Stimulated activated CD8-positive, alpha-beta memory T cell treated with anti-CD3 and anti-CD28 coated beads, Interleukin-7, amount 100 ng/mL, for 1 hour (primary cell): ENCODE measurements around the gene OGFR.
A peak's percentile ranks its signal among the peaks of the same experiment; 100 is the strongest.

Source experiments
- DNase-seq, 2 donors: peaks; one replicate each; pipeline ENCODE4 v3.0.0-alpha.2; 2020; ENCODE audit warnings: low read depth in 2 of 2

OGFR gene

GRCh38 chr20:62859721-62860120, 55.1 kb downstream of the OGFR start:
- no peak for DNase-seq

DNA sequence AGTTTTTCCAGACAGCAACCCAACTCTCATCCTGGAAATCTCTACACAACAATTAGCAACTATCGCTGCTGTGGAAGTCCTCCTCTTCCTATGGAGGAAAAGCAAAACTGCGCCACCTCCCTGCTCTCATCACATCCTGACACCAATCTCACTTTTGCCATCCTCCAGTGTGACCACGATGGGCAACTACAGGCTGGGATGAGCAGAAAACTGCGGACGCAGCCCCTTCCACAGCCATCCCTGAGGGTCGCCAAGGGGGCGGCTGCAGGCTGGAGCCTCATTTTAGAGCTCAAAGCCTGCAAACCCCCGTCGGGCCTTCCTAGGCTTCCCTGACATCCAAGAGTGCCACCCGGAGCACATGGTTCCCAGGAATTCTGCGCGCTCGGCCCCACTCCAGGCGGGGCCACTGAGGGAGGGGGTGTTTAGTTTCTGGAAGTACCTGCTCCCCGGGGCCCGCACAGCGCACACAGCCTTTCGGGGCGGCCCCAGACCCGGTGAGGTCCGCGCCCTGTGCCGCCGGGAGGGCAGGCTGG, 55.8 kb downstream of the OGFR start:
- DNase-seq: no peak

DNA sequence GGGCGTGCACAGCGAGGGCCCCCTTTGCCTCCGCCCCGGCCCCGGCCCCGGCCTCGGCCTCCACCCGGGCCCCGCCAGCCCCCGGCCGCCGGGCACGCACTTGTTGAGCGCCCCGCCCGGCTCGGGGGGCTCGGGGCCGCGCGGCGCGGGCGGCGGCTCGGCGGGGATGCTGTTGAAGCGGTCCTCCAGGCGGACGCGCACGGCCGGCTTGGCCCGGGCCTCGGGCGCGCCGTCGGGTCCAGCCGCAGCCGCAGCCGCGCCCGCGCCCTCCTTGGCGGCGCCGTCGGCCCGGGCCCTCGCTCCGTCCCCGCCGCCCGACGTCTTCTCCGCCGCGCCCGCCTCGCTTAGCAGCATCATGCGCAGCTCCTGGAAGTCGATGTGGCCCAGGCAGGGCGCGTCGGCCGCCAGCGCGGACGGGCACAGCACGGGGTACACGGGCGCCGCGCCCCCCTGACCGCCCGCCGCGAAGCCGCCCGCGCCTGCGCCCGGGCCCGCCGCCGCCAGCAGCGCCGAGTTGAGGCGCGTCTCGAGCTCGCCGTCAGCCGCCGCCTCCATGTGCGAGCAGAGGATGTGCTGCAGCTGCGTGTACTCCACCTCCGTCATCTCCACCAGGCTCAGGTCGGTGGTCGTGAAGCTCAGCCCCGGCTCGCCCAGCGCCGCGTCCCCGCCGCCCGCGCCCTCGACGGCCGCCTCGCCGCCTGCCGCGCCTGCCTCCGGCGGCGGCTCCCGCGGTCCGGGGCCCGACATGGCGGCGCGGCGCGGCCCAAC, 56.5 kb downstream of the OGFR start:
- DNase-seq: peak in 1 of 2 donors; percentile 10

GRCh38 chr20:62861726-62862336, 57.2 kb downstream of the OGFR start, which contains the start of gene TCFL5:
TSS of gene TCFL5 (minus strand) at chr20:62861822. CDS start at chr20:62861670, 152 bp downstream.
- peak; percentile 91 to 95 for DNase-seq
